GM23338 (cell line): Measurements from ENCODE around the gene ABHD15. TPM values are rescaled to one million over a fixed set of nuclear protein-coding genes. Genes with fewer than 3 reads are reported as not detected.

Source experiments
- ATAC-seq: fragments of 200-7000 bp; cut with Tn5 transposase; 3 replicates; pipeline ENCODE4 v1.9.1; 2020
- DNase-seq: peaks from one replicate; pipeline ENCODE4 v3.0.0-alpha.2; 2015; ENCODE audit warnings: low spot score
- H2AFZ ChIP-seq: fragments of 200-600 bp; sonication (generic); 2 replicates; pipeline ENCODE4 v1.8.0; 2016; ENCODE audit warnings: antibody characterized with exemption, mild to moderate bottlenecking, moderate library complexity
- H3F3A ChIP-seq: fragments of 200-600 bp; sonication (generic); replicated peaks from 2 replicates; pipeline ENCODE4 v1.8.0; 2017; ENCODE audit warnings: antibody characterized with exemption, mixed run types, low read depth
- H3K27ac ChIP-seq: fragments of 200-600 bp; sonication (generic); 2 replicates; pipeline ENCODE4 v1.6.1; 2016; ENCODE audit warnings: low read depth
- H3K27me3 ChIP-seq: fragments of 200-600 bp; sonication (generic); 2 replicates; pipeline ENCODE4 v1.8.0; 2016; ENCODE audit warnings: mild to moderate bottlenecking, mixed run types, moderate library complexity; ENCODE audit not compliant: insufficient read depth
- H3K36me3 ChIP-seq: fragments of 200-600 bp; sonication (generic); 2 replicates; pipeline ENCODE4 v1.8.0; 2016; ENCODE audit warnings: mild to moderate bottlenecking; ENCODE audit not compliant: insufficient read depth
- H3K4me1 ChIP-seq: fragments of 200-600 bp; sonication (generic); 2 replicates; pipeline ENCODE4 v1.8.0; 2016; ENCODE audit warnings: mild to moderate bottlenecking, moderate library complexity; ENCODE audit not compliant: insufficient read depth
- H3K4me2 ChIP-seq: fragments of 200-600 bp; sonication (generic); 2 replicates; pipeline ENCODE4 v1.7.1; 2017; ENCODE audit warnings: mixed run types
- H3K4me3 ChIP-seq: fragments of 200-600 bp; sonication (generic); 2 replicates; pipeline ENCODE4 v1.6.1; 2016; ENCODE audit warnings: mixed run types
- H3K79me2 ChIP-seq: fragments of 200-600 bp; sonication (generic); replicated peaks from 2 replicates; pipeline ENCODE4 v1.8.0; 2017; ENCODE audit warnings: mild to moderate bottlenecking; ENCODE audit not compliant: insufficient read depth
- H3K9me2 ChIP-seq: fragments of 200-600 bp; sonication (generic); 2 replicates; pipeline ENCODE4 v1.8.0; 2017; ENCODE audit not compliant: insufficient read depth
- H4K20me1 ChIP-seq: fragments of 200-600 bp; sonication (generic); replicated peaks from 2 replicates; pipeline ENCODE4 v1.8.0; 2017; ENCODE audit warnings: mild to moderate bottlenecking; ENCODE audit not compliant: insufficient read depth
- H3K27ac Mint-ChIP-seq: 2 replicates; pipeline ENCODE4 v1.8.0; 2020; ENCODE audit warnings: inconsistent platforms, mild to moderate bottlenecking, moderate library complexity, mixed read lengths
- H3K27me3 Mint-ChIP-seq: 3 replicates; pipeline ENCODE4 v1.8.0; 2022; ENCODE audit warnings: low read depth, mild to moderate bottlenecking, moderate library complexity, mixed read lengths, inconsistent platforms; ENCODE audit not compliant: insufficient read depth, poor library complexity
- H3K36me3 Mint-ChIP-seq: 3 replicates; pipeline ENCODE4 v1.8.0; 2021; ENCODE audit warnings: low read depth, mild to moderate bottlenecking, inconsistent platforms, moderate library complexity, mixed read lengths
- H3K4me1 Mint-ChIP-seq: 3 replicates; pipeline ENCODE4 v1.8.0; 2020; ENCODE audit warnings: mild to moderate bottlenecking, inconsistent platforms, mixed read lengths
- H3K4me3 Mint-ChIP-seq: 3 replicates; pipeline ENCODE4 v1.8.0; 2021; ENCODE audit warnings: moderate library complexity, mild to moderate bottlenecking, inconsistent platforms, mixed read lengths
- H3K9me3 Mint-ChIP-seq: 3 replicates; pipeline ENCODE4 v1.8.0; 2020; ENCODE audit warnings: moderate library complexity, mild to moderate bottlenecking, inconsistent platforms, mixed read lengths
- CTCF ChIP-seq, 2 experiments: fragments of 200-600 bp in 1 of 2; sonication (generic) in 1 of 2; conservative IDR thresholded peaks; 2 replicates each; pipeline versions ENCODE4 v1.5.1 to v1.6.1; 2016 to 2017; ENCODE audit warnings: antibody characterized with exemption in 2 of 2, low read depth in 2 of 2, mild to moderate bottlenecking in 2 of 2, moderate library complexity in 1 of 2
- ETS1 ChIP-seq: IDR thresholded peaks from 2 replicates; pipeline ENCODE4 v1.6.1; 2016; ENCODE audit warnings: antibody characterized with exemption
- EZH2phosphoT487 ChIP-seq: fragments of 200-600 bp; sonication (generic); IDR thresholded peaks from one replicate; pipeline ENCODE4 v1.8.1; 2018; ENCODE audit warnings: antibody characterized with exemption; ENCODE audit not compliant: unreplicated experiment
- POLR2AphosphoS5 ChIP-seq: IDR thresholded peaks from 2 replicates; pipeline ENCODE4 v1.6.1; 2016; ENCODE audit warnings: antibody characterized with exemption, low read depth
- REST ChIP-seq: IDR thresholded peaks from one replicate; pipeline ENCODE4 v1.6.1; 2018; ENCODE audit warnings: antibody characterized with exemption; ENCODE audit not compliant: unreplicated experiment
- STAT1 ChIP-seq: IDR thresholded peaks from one replicate; pipeline ENCODE4 v1.6.1; 2016; ENCODE audit warnings: antibody characterized with exemption; ENCODE audit not compliant: unreplicated experiment
- ZNF331 ChIP-seq: fragments of 250-450 bp; sonication (Bioruptor Pico); IDR thresholded peaks from 2 replicates; pipeline ENCODE4 v1.5.0; 2020; ENCODE audit warnings: low read depth, mild to moderate bottlenecking, moderate library complexity
- ZNF462 ChIP-seq: fragments of 250-450 bp; sonication (Bioruptor Pico); IDR thresholded peaks from 2 replicates; pipeline ENCODE4 v1.5.0; 2020; ENCODE audit warnings: mild to moderate bottlenecking, moderate library complexity
- polyA plus RNA-seq: library from polyadenylated mRNA; unstranded; fragments of >200 nt; fragmentation: Nextera tagmentation; extraction: Ambion mirVana; gene quantifications from 2 replicates; pipeline ENCODE4 v1.2.1, GENCODE V29; 2016
- total RNA-seq: library from RNA; depleted of rRNA; stranded (reverse); fragments of >200 nt; shearing (Covaris generic); gene quantifications from 2 replicates; pipeline ENCODE4 v1.2.3, GENCODE V29; 2014

ABHD15 gene
- total and polyA plus RNA-seq, 2 experiments from 2014 or later = 0.27 to 2.5 TPM

GRCh38 chr17:29562615-29563014 is 4.2 kb downstream of the ABHD15 start (continued):
- TF ChIP-seq ZNF462 (CRISPR knock-in tag) (no peak), STAT1 (no peak), CTCF (conservative IDR thresholded peaks at IDR 0.05; ENCODE audit: low read depth in 2 of 2) (no peak)

GRCh38 chr17:29561554-29562517 is 5.0 kb downstream of the ABHD15 start:
- H3K9me3 Mint-ChIP-seq = no peaks in the 10 kb centered on the region
- Histone ChIP-seq H4K20me1 (peaks cover 8% of the 10 kb centered on the region), H3K4me2 (no peak overlapping the region), H3K9me2 (no peaks in the 10 kb centered on the region), H3K27me3 (peaks cover 30% of the 10 kb centered on the region), H3K4me3 (no peak overlapping the region), H3K27ac (no peak overlapping the region), H3K79me2 (no peaks in the 10 kb centered on the region), H3K36me3 (no peaks in the 10 kb centered on the region), H3F3A (no peaks in the 10 kb centered on the region; the same call in 1 of the 2 replicates), H3K4me1 (peaks cover 7% of the 10 kb centered on the region), H2AFZ (no peak overlapping the region)
- H3K27me3 Mint-ChIP-seq = peaks cover 31% of the 10 kb centered on the region
- no peak for ATAC-seq
- no peak overlapping the region for H3K27ac Mint-ChIP-seq
- DNase-seq = no peak
- H3K36me3 Mint-ChIP-seq = no peaks in the 10 kb centered on the region; the same call in 2 of the 3 replicates
- peaks cover 8% of the 10 kb centered on the region for H3K4me1 Mint-ChIP-seq
- no peak overlapping the region for H3K4me3 Mint-ChIP-seq
- TF ChIP-seq EZH2phosphoT487 = no peak
- no peak for TF ChIP-seq ZNF331 (CRISPR knock-in tag)
- TF ChIP-seq REST = no peak
- TF ChIP-seq POLR2AphosphoS5 = no peak
- TF ChIP-seq ETS1 = no peak
